ENCODE measurements around the gene UFSP2. TPM values are rescaled to one million over a fixed set of nuclear protein-coding genes. Genes with fewer than 3 reads are reported as not detected.

UFSP2 gene
- total RNA-seq (ENCODE audit: unreplicated experiment) = 27.4 TPM
- long read RNA-seq, transcript UFSP2-201 (12 exons, 1,630 nt) = major isoform, 22 of 25 reads
- long read RNA-seq, partial matches to known transcripts = 3 of 25 reads
- long read RNA-seq, other reads (novel, unspliced or antisense) = 0 of 25 reads

- H3K27me3 Mint-ChIP-seq (ENCODE audit: unreplicated experiment) = peaks cover 9% of the 10 kb centered on the region
- TF ChIP-seq CTCF (IDR thresholded peaks at IDR 0.05; ENCODE audit: unreplicated experiment) = no peak
- H3K9me3 Mint-ChIP-seq (ENCODE audit: unreplicated experiment) = no peaks in the 10 kb centered on the region
- peaks cover 20% of the 10 kb centered on the region for H3K4me1 Mint-ChIP-seq (ENCODE audit: unreplicated experiment)
- DNase-seq (ENCODE audit: low spot score) = peak; percentile 78
- peak within 1 kb of the TSS; percentile 97 for H3K27ac Mint-ChIP-seq (ENCODE audit: unreplicated experiment)
- peaks cover 9% of the 10 kb centered on the region for H3K36me3 Mint-ChIP-seq (ENCODE audit: low read depth, unreplicated experiment)
- H3K4me3 Mint-ChIP-seq (ENCODE audit: unreplicated experiment) = peak within 1 kb of the TSS; percentile 90
These were observed at the start of gene UFSP2 for GRCh38 chr4:185425647-185426352. TSS of gene UFSP2 (minus strand) at chr4:185425964. CDS start at chr4:185425868, 96 bp downstream.

- H3K36me3 Mint-ChIP-seq (ENCODE audit: low read depth, unreplicated experiment) = no peaks in the 10 kb centered on the region
- H3K27me3 Mint-ChIP-seq (ENCODE audit: unreplicated experiment) = peaks cover 5% of the 10 kb centered on the region
- no peak for TF ChIP-seq CTCF (IDR thresholded peaks at IDR 0.05; ENCODE audit: unreplicated experiment)
- peaks cover 2% of the 10 kb centered on the region for H3K4me1 Mint-ChIP-seq (ENCODE audit: unreplicated experiment)
- H3K4me3 Mint-ChIP-seq (ENCODE audit: unreplicated experiment) = no peak overlapping the region
- no peak overlapping the region for H3K27ac Mint-ChIP-seq (ENCODE audit: unreplicated experiment)
- no peak for DNase-seq (ENCODE audit: low spot score)
- no peaks in the 10 kb centered on the region for H3K9me3 Mint-ChIP-seq (ENCODE audit: unreplicated experiment)
These were observed 47.5 kb upstream of the UFSP2 start for GRCh38 chr4:185473247-185473646.

GRCh38 chr4:185472103-185472542 is 46.4 kb upstream of the UFSP2 start:
- DNase-seq (ENCODE audit: low spot score) = no peak
- peaks cover 2% of the 10 kb centered on the region for H3K4me1 Mint-ChIP-seq (ENCODE audit: unreplicated experiment)
- TF ChIP-seq CTCF (IDR thresholded peaks at IDR 0.05; ENCODE audit: unreplicated experiment) = no peak
- H3K9me3 Mint-ChIP-seq (ENCODE audit: unreplicated experiment) = no peaks in the 10 kb centered on the region
- H3K27me3 Mint-ChIP-seq (ENCODE audit: unreplicated experiment) = peaks cover 5% of the 10 kb centered on the region
- peak overlapping the region; percentile 81 for H3K27ac Mint-ChIP-seq (ENCODE audit: unreplicated experiment)
- H3K36me3 Mint-ChIP-seq (ENCODE audit: low read depth, unreplicated experiment) = no peaks in the 10 kb centered on the region
- peak overlapping the region; percentile 97 for H3K4me3 Mint-ChIP-seq (ENCODE audit: unreplicated experiment)

GRCh38 chr4:185471235-185472102 is 45.7 kb upstream of the UFSP2 start, which contains the start of gene CCDC110:
TSS of gene CCDC110 (minus strand) at chr4:185471733. CDS start at chr4:185471683, 50 bp downstream.
- H3K9me3 Mint-ChIP-seq (ENCODE audit: unreplicated experiment) = no peaks in the 10 kb centered on the region
- peaks cover 2% of the 10 kb centered on the region for H3K4me1 Mint-ChIP-seq (ENCODE audit: unreplicated experiment)
- H3K4me3 Mint-ChIP-seq (ENCODE audit: unreplicated experiment) = peak within 1 kb of the TSS; percentile 97
- TF ChIP-seq CTCF (IDR thresholded peaks at IDR 0.05; ENCODE audit: unreplicated experiment) = peak; percentile 47
- peak; percentile 98 for DNase-seq (ENCODE audit: low spot score)
- H3K27me3 Mint-ChIP-seq (ENCODE audit: unreplicated experiment) = peaks cover 5% of the 10 kb centered on the region
- H3K27ac Mint-ChIP-seq (ENCODE audit: unreplicated experiment) = peak within 1 kb of the TSS; percentile 81
- no peaks in the 10 kb centered on the region for H3K36me3 Mint-ChIP-seq (ENCODE audit: low read depth, unreplicated experiment)

Measured in endothelial cell (in vitro differentiated cells).